Left lobe of liver (tissue), 2 donors: ENCODE data around the gene VWA8. TPM values are rescaled to one million over a fixed set of nuclear protein-coding genes. Genes with fewer than 3 reads are reported as not detected.
A peak's percentile ranks its signal among the peaks of the same experiment; 100 is the strongest.
"Not testable (repeated sequence)": the region's sequence is repeated elsewhere in the genome, so short reads cannot be mapped to it uniquely, and the experiment has no call there.

Source experiments
- ATAC-seq: fragments of 200-7000 bp; cut with Tn5 transposase; one replicate; pipeline ENCODE4 v1.9.1; 2020; ENCODE audit warnings: mild to moderate bottlenecking, moderate library complexity
- DNase-seq: peaks from one replicate; pipeline ENCODE4 v3.0.0-alpha.2; 2020; ENCODE audit warnings: low spot score
- total RNA-seq: library from RNA; stranded (reverse); gene quantifications from one replicate; pipeline ENCODE4 v1.2.1, GENCODE V29; 2021
- donor health status: DM: no; HTN: no; CAD: no; lungs with moderate emphysema.
- donor health status: DM: no; HTN: yes; CAD: no.

The VWA8 gene
- total RNA-seq, 1 donor from 2014 or later, result 24.8 TPM

DNA sequence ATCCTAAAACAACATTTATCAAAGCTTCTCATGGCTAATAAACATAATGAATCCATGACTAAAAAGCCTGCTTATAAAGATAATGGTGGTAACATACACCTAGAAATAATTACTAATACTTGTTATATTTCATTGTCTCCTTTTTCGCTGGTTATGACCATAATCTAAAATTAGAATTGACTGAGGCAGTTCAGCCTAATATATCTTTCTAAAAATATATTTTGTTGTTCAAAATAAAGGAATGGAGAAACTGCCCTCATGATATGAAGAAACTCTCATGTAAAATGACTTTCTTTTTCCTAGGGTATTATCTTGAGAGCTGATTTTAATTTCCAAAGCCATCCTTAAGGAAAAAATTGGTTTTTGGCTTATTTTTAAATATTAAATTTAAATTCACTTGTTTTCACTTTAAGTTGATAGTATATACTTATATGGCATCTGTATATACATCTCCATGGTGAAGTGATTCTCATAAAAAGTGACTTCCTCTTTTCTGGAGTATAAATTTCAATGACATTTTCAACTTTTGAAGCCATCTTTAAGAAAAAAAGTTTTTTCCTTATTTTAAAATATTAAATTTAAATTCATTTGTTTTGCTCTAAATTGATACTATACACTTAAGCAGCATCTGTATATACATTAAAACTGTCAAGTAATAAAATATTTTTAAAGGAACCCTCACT lies 204.6 kb downstream of the VWA8 start:
- ATAC-seq, result no peak
- DNase-seq, result no peak

DNA sequence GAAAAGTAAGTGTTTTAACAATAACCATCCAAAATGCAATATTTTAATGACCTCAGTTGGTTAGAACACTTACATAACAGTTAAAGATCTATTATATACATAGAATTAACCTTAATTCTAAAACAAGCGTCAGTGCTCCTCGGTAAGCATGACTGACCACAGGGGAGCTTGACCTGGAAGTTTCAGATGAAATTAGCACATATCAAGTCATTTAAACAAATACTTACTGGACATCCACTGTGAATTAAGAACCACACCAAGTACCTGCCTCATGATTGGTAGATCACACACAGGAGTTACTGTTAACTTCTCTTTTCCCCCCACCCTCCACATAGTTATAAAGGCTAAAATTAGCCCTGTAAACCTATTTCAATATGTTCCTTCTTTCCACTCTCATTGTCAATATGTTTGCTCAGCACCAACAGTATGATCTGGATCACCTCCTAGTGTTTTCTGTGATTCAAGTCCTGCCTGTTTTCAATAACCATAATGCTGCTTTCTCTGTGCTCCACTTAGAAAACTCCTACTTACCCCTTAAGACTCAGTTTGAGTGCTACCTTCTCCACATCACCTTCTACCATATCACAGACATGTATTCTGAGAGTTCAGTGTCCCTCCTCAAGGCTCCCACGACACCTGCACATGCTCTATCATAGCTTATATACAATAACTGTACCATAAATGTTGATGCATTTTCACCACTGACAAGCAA lies 209.0 kb downstream of the VWA8 start:
- ATAC-seq, result peak; percentile 45

DNA sequence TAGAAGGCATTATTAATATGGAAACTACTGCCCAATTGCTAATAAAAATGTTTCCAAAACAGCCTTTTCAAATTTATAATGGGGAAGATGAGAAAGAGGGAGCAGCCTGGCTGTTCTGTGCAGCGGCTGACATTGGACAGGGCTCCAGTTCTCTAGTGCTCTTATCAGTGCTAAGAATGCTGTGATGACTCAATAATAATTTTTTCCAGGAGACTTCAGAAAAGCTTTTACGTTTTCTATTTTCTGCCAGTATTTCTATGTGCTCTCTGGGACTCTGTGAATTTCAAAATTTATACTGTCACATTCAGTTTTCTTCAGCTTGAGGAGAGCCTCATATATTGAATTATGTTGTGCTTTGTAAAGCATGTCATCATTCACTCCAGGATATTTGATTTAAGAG lies 209.6 kb downstream of the VWA8 start:
- DNase-seq (no peak), ATAC-seq (peak; percentile 45)

More for the DNA sequence above, 209.0 kb downstream of the VWA8 start:
- DNase-seq, result no peak

DNA sequence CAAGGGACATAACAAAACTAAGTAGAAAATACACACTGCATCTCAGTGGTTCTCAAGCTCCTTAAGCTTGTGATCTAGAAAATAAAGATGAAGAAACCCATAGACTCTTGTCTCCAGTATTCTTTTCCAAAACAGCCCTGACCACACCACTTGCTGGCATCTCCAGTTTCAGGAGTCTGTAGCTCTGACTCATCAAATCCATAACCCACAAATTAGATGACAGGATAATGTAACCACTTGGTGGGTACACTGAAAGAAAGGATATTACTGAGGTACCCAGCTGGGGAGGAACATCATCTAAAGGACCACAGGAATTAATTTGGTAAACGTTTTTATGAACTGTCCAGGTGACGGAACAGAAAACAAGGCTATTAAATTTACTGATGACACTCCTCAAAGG lies 214.7 kb downstream of the VWA8 start:
- DNase-seq (no peak), ATAC-seq (no peak)

DNA sequence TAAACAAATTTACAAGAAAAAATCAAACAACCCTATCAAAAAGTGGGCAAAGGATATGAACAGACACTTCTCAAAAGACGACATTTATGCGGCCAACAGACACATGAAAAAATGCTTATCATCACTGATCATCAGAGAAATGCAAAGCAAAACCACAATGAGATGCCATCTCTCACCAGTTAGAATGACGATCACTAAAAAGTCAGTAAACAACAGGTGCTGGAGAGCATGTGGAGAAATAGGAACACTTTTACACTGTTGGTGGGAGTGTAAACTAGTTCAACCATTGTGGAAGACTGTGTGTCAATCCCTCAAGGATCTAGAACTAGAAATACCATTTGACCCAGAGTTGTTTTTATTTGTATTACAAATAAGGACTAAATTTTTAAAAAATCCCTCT lies 215.4 kb downstream of the VWA8 start:
- ATAC-seq, DNase-seq: not testable (repeated sequence)

DNA sequence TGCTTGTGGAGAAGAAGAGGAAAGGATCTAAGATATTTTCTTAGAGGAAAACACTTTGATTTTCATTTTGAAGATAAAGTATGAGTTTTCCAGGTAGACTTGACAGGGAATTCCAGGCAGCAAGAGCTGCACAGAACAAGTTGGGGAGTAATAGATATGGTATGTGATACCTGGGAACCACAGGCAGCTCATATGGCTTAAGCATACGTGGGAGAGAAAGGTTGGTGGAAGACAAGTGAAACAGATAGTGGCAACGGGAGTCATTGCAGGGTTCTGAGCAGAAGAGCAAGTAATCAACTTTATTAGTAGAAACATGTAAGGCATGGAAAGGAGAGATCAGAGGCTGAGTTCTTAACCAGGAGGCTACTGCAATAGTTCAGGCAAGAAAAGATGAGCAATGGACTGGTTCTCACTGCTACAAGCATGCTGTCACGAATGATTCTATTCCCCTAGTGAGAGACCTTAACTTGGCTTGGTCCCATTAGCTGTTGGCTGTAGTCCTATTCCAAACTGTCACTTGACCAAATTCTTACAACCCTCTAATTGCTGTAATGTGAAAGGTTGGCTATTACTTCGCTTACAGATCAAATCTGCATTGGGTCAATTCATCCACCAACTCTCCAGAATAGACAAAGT lies 217.9 kb downstream of the VWA8 start:
- DNase-seq, result no peak
- ATAC-seq, result no peak

DNA sequence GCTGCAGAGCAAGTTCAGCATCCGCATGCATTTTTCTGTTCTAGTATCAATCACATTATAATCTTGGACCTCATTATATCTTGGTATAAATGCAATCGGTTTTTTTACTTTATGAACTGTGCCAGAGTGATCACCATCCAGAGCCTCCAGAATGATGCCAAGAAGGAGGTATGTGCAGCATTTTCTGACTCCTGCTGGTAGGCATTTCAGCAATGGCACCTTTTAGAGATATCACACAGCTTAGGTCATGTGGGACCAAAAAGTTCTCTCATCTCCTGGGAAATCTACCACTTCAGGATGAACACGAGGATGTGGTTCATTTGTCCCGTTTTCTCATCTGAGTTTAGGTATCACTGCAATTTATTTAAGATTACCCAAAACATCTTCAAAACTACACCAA lies 220.4 kb downstream of the VWA8 start:
- ATAC-seq (no peak), DNase-seq (no peak)

DNA sequence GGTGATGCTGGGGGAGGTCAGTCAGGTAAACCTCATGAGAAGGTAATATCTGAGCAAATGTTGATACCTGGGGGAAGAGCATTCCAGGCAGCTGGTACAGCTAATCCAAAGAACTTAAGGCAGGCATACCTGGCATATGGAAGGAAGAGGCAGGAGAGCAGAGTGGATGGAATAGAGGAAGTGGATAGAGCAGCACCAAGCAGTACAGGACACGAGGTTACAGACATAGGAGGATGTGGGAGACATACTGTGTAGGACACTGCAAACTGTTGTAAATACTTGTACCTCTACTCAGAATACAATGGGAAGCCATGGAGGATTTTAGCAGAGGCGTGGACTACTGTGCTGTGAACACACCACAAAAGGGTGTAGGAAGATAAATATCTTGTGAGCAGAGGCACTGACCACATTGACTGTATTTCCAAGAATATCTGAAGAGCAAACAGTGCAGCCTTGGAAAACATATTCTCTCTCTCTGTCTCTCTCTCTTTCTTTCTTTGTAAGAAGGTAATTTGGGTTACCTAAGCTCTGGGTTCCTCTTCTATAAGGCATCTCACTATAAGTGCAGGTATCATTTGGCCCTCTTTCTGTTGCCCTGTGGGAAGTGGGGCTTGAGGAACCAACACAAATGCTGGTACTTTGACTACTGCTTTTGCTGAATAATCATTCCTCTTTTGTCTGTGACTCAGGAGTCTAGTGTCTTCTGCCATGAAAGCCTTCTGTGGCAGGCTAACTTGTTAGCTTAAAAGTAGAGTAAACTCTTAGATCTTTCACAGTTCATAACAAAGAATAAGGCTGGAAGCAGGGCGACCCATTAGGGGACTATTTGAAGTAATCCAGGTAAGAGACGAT lies 238.0 kb downstream of the VWA8 start:
- no peak for ATAC-seq
- no peak for DNase-seq

DNA sequence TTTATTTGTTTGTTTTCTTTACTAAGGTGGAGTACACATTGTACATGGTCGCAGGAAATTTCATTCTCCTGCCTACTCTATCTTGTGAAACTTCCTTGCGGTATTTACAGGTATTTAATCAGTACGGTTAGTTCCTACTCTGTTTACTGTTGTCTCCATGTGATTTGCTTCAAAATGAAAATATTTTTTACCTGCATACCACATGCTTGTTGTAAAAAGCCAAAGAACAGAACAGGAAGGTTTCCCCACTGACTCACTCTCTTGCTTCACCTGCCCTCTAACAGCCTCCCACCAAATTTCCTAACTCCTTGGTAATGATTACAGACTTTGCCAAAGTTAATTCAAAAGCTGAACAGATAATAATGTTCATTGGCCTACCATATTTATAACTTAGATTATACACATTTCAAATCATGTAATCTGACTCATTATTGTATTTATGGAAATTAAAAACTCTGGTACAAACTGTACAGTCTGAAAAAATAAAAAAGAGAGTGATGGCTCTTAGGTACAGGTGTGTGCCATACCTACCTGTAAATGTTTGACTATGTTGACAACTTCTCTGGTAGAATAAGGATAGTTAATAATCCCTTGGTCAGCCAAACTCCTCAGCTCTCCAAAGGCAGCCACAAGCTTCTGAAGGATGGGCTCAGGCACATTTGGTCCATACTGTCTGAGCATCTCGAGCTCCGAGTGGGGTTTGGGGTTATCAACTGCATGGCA lies 239.9 kb downstream of the VWA8 start:
- no peak for DNase-seq
- ATAC-seq, result peak; percentile 82

DNA sequence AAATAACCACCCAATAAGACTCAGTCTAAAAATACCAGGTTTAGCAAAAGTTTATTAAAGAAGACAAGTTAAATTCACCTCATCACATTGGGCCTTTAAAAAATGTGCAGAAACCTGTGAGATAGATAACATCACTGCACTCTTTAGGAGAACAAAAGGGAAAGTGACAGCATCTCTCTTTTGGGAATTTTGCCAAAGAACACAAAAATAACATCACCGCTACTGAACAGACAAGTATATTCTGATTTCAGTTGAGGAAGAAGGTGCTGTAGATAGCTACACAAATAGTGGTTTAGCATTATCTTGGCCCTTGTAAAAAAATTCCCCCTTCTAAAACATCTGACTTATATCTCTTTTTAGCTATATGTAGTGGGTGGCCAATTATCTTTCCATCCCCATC lies 244.7 kb downstream of the VWA8 start:
- DNase-seq, result no peak
- no peak for ATAC-seq

DNA sequence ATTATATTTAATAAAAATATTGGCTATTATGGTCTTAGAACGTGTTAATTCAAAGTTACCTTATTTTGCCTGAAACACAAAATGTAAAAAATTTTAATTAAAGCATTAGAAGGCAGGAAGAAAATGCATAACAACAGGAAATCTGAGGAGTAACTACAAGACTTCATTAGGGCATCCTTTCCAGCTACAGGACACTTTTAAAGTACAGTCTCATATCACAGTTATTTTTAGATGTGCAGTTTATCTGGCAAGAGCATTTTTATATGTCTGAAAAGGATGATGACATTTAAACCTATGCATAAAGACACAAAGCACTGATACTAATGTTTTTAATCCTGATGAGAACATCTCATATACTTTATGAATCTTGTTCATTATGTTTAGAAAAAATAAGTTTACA lies 247.5 kb downstream of the VWA8 start:
- ATAC-seq (no peak), DNase-seq (no peak)

DNA sequence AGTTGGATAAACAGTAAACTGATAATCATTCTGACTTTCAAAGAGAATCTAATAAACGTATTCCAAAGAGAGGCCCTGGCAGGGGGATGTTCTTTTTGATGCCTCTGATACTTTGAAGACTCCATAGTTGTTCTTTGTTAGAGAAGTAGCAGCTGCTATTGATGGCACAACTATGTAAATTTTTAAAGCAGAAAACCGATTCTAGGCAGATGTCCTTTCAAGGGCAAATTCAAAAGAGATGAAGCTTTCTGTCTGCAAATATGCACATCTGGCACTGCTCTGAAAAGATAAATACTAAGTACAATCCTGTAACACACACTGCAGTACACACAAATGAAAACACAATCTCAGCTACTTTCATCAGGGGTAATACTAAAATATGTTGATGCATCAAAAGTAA lies 250.1 kb downstream of the VWA8 start:
- ATAC-seq, result no peak
- no peak for DNase-seq

DNA sequence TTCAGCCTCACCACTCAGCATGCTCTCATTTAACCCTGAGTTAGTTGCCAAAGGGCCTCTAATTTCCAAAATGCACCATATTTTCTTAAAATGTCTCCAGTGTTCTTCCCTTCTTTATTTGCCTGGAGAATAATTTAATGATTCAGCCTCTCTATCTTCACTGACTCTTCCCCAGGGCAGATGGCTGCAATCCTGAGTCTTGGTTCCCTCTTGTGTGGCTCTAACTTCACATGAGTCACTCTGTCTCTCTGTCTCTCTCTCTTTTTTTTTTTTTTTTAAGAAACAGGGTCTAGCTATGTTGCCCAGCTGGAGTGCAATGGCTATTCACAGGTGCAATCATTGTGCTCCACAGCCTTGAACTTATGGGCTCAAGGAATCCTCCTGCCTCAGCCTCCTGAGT lies 251.4 kb downstream of the VWA8 start:
- DNase-seq (no peak), ATAC-seq (no peak)

DNA sequence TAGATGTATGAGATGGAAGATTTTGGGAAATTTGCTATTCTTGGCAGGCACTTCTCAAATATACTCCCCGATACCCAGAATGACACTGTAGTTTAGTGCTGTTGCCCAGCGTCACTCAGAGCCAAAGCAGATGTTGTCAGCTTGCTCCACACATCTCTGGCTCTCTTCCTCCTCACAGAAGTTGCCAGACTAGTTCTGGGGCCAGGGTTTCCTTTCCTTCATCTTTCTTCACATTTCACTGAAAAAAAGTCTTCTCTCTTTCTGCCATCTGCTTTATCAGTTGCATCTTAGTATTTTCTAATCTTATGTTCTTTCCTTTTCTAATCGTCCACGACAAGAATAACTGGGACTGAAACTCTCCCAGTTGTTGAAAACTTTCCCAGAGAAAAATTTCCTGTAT lies 252.2 kb downstream of the VWA8 start:
- ATAC-seq (peak; percentile 43), DNase-seq (no peak)

DNA sequence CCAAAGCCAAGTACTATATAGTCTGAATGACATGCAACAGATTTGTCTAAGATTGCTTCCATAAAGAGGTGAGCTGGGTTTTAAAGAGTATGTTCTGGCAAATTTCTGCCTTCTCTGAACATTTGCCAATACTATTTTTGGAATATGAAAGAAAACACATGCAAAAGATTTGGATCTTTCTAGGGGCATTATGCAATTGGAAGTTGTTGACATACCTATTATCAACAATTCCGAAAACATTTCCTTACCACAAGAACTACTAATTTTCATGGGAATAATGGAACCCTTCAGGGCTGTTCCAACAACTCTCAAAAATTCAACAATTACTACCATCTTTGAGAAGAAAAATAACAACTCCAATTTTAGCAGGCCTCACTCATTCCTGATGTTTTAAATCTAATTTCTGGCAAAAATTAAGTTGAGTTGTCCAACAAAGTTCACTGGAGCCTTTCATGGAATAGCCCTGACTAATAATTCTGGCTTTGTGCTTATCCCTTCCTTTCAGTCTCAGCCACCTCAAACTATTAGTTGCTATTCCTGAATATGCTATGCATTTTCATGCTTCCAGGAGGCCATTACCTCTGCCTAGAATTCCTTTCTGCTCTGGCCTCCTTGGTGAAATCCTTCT lies 253.6 kb downstream of the VWA8 start:
- no peak for DNase-seq
- peak; percentile 50 for ATAC-seq

DNA sequence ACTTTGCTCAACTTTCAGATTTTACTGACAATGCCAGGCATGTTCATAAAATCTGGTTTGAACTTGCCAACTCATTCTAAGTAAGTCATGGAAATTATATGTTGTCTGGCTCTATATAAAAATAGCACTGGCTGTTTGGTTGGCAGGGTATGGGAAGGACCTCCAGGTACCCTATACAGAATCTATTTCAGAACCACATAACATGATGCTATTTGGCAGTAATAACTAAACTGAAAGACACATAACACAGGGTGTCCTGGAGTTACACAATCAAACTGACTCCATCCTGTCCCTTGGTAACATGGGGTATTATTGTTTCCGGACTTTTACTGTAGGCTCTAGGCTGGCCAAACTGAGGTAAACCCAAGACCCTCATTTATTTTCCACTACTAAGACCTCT lies 254.8 kb downstream of the VWA8 start:
- DNase-seq, result no peak
- peak; percentile 30 for ATAC-seq

DNA sequence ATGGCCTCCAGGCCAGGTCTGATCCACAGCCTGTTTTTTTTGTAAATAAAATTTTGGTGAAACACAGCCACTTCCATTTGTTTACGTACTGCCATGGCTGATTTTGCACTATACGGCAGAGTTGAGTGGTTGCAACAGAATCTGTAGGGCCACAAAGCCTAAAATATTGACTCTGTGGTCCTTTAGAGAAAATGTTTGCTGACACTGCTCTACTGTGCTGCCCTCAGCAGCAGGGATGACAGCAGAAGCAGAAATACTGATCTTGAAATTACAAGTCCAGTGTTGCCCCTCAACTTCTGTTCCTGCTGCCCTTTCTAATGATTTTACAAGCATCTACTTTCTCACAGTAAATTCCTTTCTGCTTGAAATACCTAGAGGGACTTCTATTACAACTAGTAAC lies 258.4 kb downstream of the VWA8 start:
- ATAC-seq (peak; percentile 52), DNase-seq (no peak)

DNA sequence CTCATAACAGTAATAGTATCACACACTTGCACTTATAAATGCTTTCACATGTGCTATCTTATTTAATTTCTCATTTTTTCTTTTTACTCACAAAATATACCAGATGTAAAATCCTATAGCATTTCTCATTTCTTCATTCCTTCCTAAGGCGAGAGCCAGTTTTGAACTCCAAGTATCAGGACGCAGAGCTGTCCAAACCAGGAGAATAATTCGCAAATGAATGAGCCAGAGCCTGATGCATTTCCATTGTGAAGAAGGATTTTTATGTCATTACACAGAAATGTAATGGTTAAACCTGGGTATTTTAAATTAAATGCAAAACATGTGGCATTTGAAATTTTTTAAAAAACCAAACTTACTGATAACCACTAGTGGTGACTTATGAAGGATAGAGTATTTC lies 259.2 kb downstream of the VWA8 start:
- DNase-seq (no peak), ATAC-seq (no peak)

DNA sequence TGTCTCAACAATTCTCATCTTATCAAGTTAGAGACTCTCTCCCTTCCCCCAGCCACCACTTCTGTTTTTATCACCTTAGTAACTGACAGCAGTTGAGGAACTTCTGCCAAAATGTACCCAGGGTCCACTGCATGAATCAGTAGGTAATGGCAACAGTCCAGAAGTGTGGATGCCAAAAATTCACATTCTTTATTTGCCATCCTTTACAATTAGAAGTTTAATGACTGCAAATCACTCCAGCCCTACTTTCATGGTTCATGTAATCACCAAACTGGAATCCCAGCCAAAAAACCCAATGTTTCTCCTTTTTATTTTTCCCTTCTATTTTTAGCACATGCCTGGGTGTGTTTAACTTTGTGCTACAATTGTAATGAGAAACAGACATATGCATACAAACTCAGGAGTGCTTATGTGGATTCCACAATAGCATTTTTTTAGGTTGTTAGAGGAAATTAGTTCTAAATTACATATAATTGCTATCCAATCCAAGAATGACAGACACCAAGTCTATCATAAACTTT lies 260.1 kb downstream of the VWA8 start:
- ATAC-seq, result peak; percentile 37
- DNase-seq, result no peak

DNA sequence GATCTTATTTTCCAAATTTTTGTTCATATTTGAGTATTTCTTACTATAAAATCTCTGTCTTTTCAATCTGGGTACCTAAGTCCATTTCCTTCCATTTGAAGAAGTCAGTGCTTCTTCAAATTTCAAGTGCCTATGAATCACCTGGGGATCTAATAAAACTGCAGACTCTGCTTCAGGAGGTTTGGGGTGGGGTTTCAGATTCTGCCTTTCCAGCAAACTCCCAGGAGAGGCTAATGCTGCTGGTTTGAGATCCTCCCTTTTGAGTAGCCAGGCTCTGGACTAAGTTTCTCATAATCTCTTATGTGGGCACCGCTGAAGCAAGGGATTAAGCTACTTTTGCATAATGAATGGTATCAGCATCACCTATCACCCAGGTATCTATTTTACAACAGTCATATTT lies 261.1 kb downstream of the VWA8 start:
- DNase-seq (no peak), ATAC-seq (no peak)
